Upper lobe of left lung (tissue), 6 donors: ENCODE results near the gene SPACDR. TPM values are rescaled to one million over a fixed set of nuclear protein-coding genes. Genes with fewer than 3 reads are reported as not detected.
A peak's percentile ranks its signal among the peaks of the same experiment; 100 is the strongest.

Experiments
- ATAC-seq, 2 donors: fragments of 200-7000 bp; cut with Tn5 transposase; one replicate each; pipeline ENCODE4 v1.9.1; 2022; ENCODE audit warnings: mild to moderate bottlenecking in 2 of 2, moderate library complexity in 2 of 2; ENCODE audit not compliant: low FRiP score in 2 of 2
- DNase-seq, 2 donors: peaks; one replicate each; pipeline ENCODE4 v3.0.0-alpha.2; 2019 to 2020
- H3K27ac ChIP-seq, 4 donors: fragments of 200-600 bp; sonication (generic); one replicate each; pipeline ENCODE4 v1.5.1; 2016 to 2019
- H3K27me3 ChIP-seq, 4 donors: fragments of 200-600 bp; sonication (generic); one replicate each; pipeline ENCODE4 v1.5.1; 2017 to 2019
- H3K36me3 ChIP-seq, 4 donors: fragments of 200-600 bp; sonication (generic); one replicate each; pipeline ENCODE4 v1.5.1; 2016 to 2019
- H3K4me1 ChIP-seq, 4 donors: fragments of 200-600 bp; sonication (generic); one replicate each; pipeline ENCODE4 v1.5.1; 2018 to 2019
- H3K4me3 ChIP-seq, 4 donors: fragments of 200-600 bp; sonication (generic); one replicate each; pipeline ENCODE4 v1.5.1; 2017 to 2019; ENCODE audit warnings: mild to moderate bottlenecking in 2 of 4, moderate library complexity in 1 of 4
- H3K9me3 ChIP-seq, 4 donors: fragments of 200-600 bp; sonication (generic); one replicate each; pipeline ENCODE4 v1.5.1; 2018 to 2019
- CTCF ChIP-seq, 6 experiments: fragments of 450-650 bp in 4 of 6; fragments of 200-600 bp in 2 of 6; sonication (generic) in 2 of 6; IDR thresholded peaks; one replicate each; pipeline ENCODE4 v1.5.1; 2016 to 2019; ENCODE audit warnings: antibody characterized with exemption in 6 of 6
- EP300 ChIP-seq, 4 donors: sonication (generic); formaldehyde crosslinking; IDR thresholded peaks; one replicate each; pipeline ENCODE4 v1.5.1; 2017; ENCODE audit warnings: antibody characterized with exemption in 4 of 4, control low read depth in 2 of 4
- POLR2A ChIP-seq, 4 donors: fragments of 450-650 bp; IDR thresholded peaks; one replicate each; pipeline ENCODE4 v1.5.1; 2016 to 2017; ENCODE audit warnings: antibody characterized with exemption in 4 of 4, mild to moderate bottlenecking in 2 of 4
- POLR2AphosphoS5 ChIP-seq, 2 donors: sonication (generic); formaldehyde crosslinking; IDR thresholded peaks; one replicate each; pipeline ENCODE4 v1.5.1; 2017; ENCODE audit warnings: antibody characterized with exemption in 2 of 2
- WGBS, 2 donors: methylation state at CpG; one replicate each; pipeline ENCODE4 v1.1.5; 2017 to 2018; 5-methylcytosine and 5-hydroxymethylcytosine counted together
- total RNA-seq, 6 donors: library from RNA; depleted of rRNA in 4 of 6; stranded (reverse); fragments of >200 nt in 4 of 6; gene quantifications; one replicate each; pipeline versions ENCODE4 v1.1.0 to v1.2.1, GENCODE V29; 2016 to 2021
- donor health status: DM: no; HTN: no; CAD: no; lungs with moderate emphysema.
- donor health status: DM: no; HTN: yes; CAD: no; lungs with severe emphysema.

SPACDR gene
- total RNA-seq, 6 donors from 2014 or later = 0.59 to 2.1 (median 1.3) TPM; not detected in 2

- H3K4me1 ChIP-seq = peaks cover 28 to 41% (median 32%) of the 10 kb centered on the region in 4 donors
- H3K27me3 ChIP-seq = no peaks in the 10 kb centered on the region
- WGBS, 2 donors = 92 to 94% methylated on average over 1 of the region's 1 CpG
- no peaks in the 10 kb centered on the region for H3K9me3 ChIP-seq
- DNase-seq (no peak), ATAC-seq (no peak)
- H3K4me3 ChIP-seq = no peak overlapping the region
- no peak overlapping the region for H3K27ac ChIP-seq
- TF ChIP-seq EP300 (IDR thresholded peaks at IDR 0.05) (no peak), POLR2A (IDR thresholded peaks at IDR 0.05) (no peak), CTCF (IDR thresholded peaks at IDR 0.05) (no peak), POLR2AphosphoS5 (IDR thresholded peaks at IDR 0.05) (no peak)
- no peaks in the 10 kb centered on the region for H3K36me3 ChIP-seq
Observed at GRCh38 chr7:100481466-100481865, 17.4 kb upstream of the SPACDR start.

GRCh38 chr7:100478958-100479660 is 15.0 kb upstream of the SPACDR start, which contains the start of gene TSC22D4:
TSC22D4 (minus strand) TSS chr7:100479214; CDS start chr7:100478038, 1,176 bp downstream.
- H3K4me1 ChIP-seq = peaks cover 41 to 65% (median 49%) of the 10 kb centered on the region in 4 donors
- TF ChIP-seq POLR2AphosphoS5 (IDR thresholded peaks at IDR 0.05) (peak; percentile 83 to 95), CTCF (IDR thresholded peaks at IDR 0.05) (peak in 1 of 6 experiments; percentile 13), POLR2A (IDR thresholded peaks at IDR 0.05) (peak in 3 of 4 donors; percentile 40 to 98 (median 96)), EP300 (IDR thresholded peaks at IDR 0.05) (peak in 1 of 4 donors; percentile 50)
- H3K27ac ChIP-seq = peak within 1 kb of the TSS; percentile 87 to 99 (median 95)
- peak within 1 kb of the TSS; percentile 91 to 99 (median 98) for H3K4me3 ChIP-seq
- peaks cover under 1 to 13% (median 8%) of the 10 kb centered on the region in 4 donors for H3K36me3 ChIP-seq
- ATAC-seq (peak; percentile 94 to 95), DNase-seq (peak; percentile 96 to 100)
- no peaks in the 10 kb centered on the region for H3K27me3 ChIP-seq
- no peaks in the 10 kb centered on the region for H3K9me3 ChIP-seq
- WGBS, 2 donors = 0 to 1% methylated on average over 20 to 21 of the region's 27 CpGs

- TF ChIP-seq EP300 (IDR thresholded peaks at IDR 0.05) = no peak
- no peak for TF ChIP-seq POLR2AphosphoS5 (IDR thresholded peaks at IDR 0.05)
- Histone ChIP-seq H3K27me3 (no peaks in the 10 kb centered on the region), H3K4me1 (peaks cover 43 to 66% (median 50%) of the 10 kb centered on the region in 4 donors), H3K4me3 (peak overlapping the region; percentile 72 to 98 (median 94)), H3K36me3 (peaks cover 5 to 20% (median 16%) of the 10 kb centered on the region in 4 donors), H3K27ac (peak overlapping the region; percentile 46 to 99 (median 95)), H3K9me3 (no peaks in the 10 kb centered on the region)
- WGBS, 2 donors = 0 to 10% methylated on average over 2 to 3 of the region's 16 CpGs
- no peak for DNase-seq
- no peak for ATAC-seq
Observed at GRCh38 chr7:100477871-100478267, 13.8 kb upstream of the SPACDR start.

- H3K4me1 ChIP-seq = peaks cover 44 to 67% (median 54%) of the 10 kb centered on the region in 4 donors
- peak overlapping the region; percentile 72 to 98 (median 94) for H3K4me3 ChIP-seq
- no peaks in the 10 kb centered on the region for H3K27me3 ChIP-seq
- 14 to 22% methylated on average over 13 to 16 of the region's 30 CpGs for WGBS, 2 donors
- peak in 3 of 6 experiments; percentile 22 to 29 (median 28) for TF ChIP-seq CTCF (IDR thresholded peaks at IDR 0.05)
- TF ChIP-seq EP300 (IDR thresholded peaks at IDR 0.05) = no peak
- DNase-seq (peak; percentile 55 to 79), ATAC-seq (no peak)
- peak overlapping the region; percentile 46 to 99 (median 95) for H3K27ac ChIP-seq
- H3K36me3 ChIP-seq = peaks cover 5 to 20% (median 16%) of the 10 kb centered on the region in 4 donors
- no peaks in the 10 kb centered on the region for H3K9me3 ChIP-seq
Observed at GRCh38 chr7:100476903-100477870, 13.1 kb upstream of the SPACDR start.
